Panc1 (cell line): Measurements from ENCODE around the gene CD34. TPM values are rescaled to one million over a fixed set of nuclear protein-coding genes. Genes with fewer than 3 reads are reported as not detected.

Experiments used
- ATAC-seq: fragments of 200-7000 bp; cut with Tn5 transposase; 2 replicates; pipeline ENCODE4 v1.9.1; 2020; ENCODE audit warnings: mild to moderate bottlenecking, moderate library complexity
- BruUV-seq: library from RNA; stranded (reverse); fragments of 400-500 nt; replicated peaks from 2 replicates; lab custom pipeline; 2021; lab: Mats Ljungman, UMichigan
- CTCF ChIA-PET: fragments of 300-600 bp; sonication (Branson Sonifier 250); formaldehyde crosslinking; loops from one replicate; lab custom pipeline; 2022; ENCODE audit warnings: antibody characterized with exemption; lab: Charles Lee
- POLR2A ChIA-PET: fragments of 300-600 bp; sonication (Branson Sonifier 250); formaldehyde crosslinking; loops from one replicate; lab custom pipeline; 2022; ENCODE audit warnings: antibody characterized with exemption; lab: Charles Lee
- DNase-seq: peaks from one replicate; pipeline ENCODE4 v3.0.0-alpha.2; 2010; ENCODE audit warnings: low read depth, low spot score
- H3K27ac ChIP-seq: 2 replicates; pipeline ENCODE4 v1.5.1; 2011; ENCODE audit warnings: mild to moderate bottlenecking, low read length, inconsistent platforms
- H3K27me3 ChIP-seq: fragments of 200-500 bp; sonication (Bioruptor generic); 2 replicates; pipeline ENCODE4 v1.6.0; 2014; ENCODE audit warnings: low read length, inconsistent platforms; ENCODE audit not compliant: control insufficient read depth, insufficient read depth
- H3K36me3 ChIP-seq: fragments of 200-500 bp; sonication (Bioruptor generic); 2 replicates; pipeline ENCODE4 v1.5.1; 2014; ENCODE audit warnings: inconsistent platforms, mild to moderate bottlenecking, low read length, moderate library complexity; ENCODE audit not compliant: control insufficient read depth, insufficient read depth
- H3K4me1 ChIP-seq: 2 replicates; pipeline ENCODE4 v1.5.1; 2011; ENCODE audit warnings: inconsistent platforms, mild to moderate bottlenecking, low read length, moderate library complexity; ENCODE audit not compliant: control insufficient read depth, insufficient read depth
- H3K4me3 ChIP-seq, 2 experiments: 2 replicates each; pipeline ENCODE4 v1.5.1; 2011 to 2012; ENCODE audit warnings: low read depth in 2 of 2, low read length in 2 of 2, mild to moderate bottlenecking in 2 of 2, inconsistent platforms in 1 of 2, moderate library complexity in 1 of 2
- H3K9me3 ChIP-seq: fragments of 200-500 bp; sonication (Bioruptor generic); 2 replicates; pipeline ENCODE4 v1.5.1; 2014; ENCODE audit warnings: low read depth, mild to moderate bottlenecking, inconsistent platforms, low read length, moderate library complexity; ENCODE audit not compliant: control insufficient read depth, insufficient read depth
- CTCF ChIP-seq: fragments of 450-650 bp; IDR thresholded peaks from 2 replicates; pipeline ENCODE4 v1.5.1; 2017; ENCODE audit warnings: mild to moderate bottlenecking
- POLR2AphosphoS5 ChIP-seq: IDR thresholded peaks from 2 replicates; pipeline ENCODE4 v1.6.1; 2012; ENCODE audit warnings: mild to moderate bottlenecking, low read depth, low read length, moderate library complexity
- REST ChIP-seq, 2 experiments: IDR thresholded peaks; 2 replicates each; pipeline ENCODE4 v1.6.1; 2011 to 2012; ENCODE audit warnings: low read depth in 2 of 2, control low read depth in 1 of 2, low read length in 1 of 2, mild to moderate bottlenecking in 1 of 2, moderate library complexity in 1 of 2; ENCODE audit not compliant: insufficient read depth in 1 of 2
- SIN3A ChIP-seq: IDR thresholded peaks from 2 replicates; pipeline ENCODE4 v1.6.1; 2012; ENCODE audit warnings: low read depth, mild to moderate bottlenecking, low read length, moderate library complexity, borderline replicate concordance; ENCODE audit not compliant: insufficient read depth
- TCF7L2 ChIP-seq: IDR thresholded peaks from 2 replicates; pipeline ENCODE4 v1.6.1; 2011; ENCODE audit warnings: mild to moderate bottlenecking, low read depth, low read length, inconsistent platforms
- in situ Hi-C: cut with HindIII; loops from 2 replicates; pipeline ENCODE4 v1.10.0; 2016; ENCODE audit warnings: low sequenced_read_pairs, low pct_unique_long_range_greater_than_20kb
- intact Hi-C: fragments of 100-400 bp; cut with micrococcal nuclease; formaldehyde crosslinking; loops from one replicate; pipeline ENCODE4 v1.10.0; 2022; ENCODE audit not compliant: unreplicated experiment
- total RNA-seq: library from RNA; stranded (reverse); gene quantifications from one replicate; pipeline ENCODE4 v1.2.1, GENCODE V29; 2021; ENCODE audit not compliant: unreplicated experiment

Gene CD34
- total RNA-seq, 1 experiment from 2014 or later: 0.15 TPM

GRCh38 chr1:207954104-207954503 lies 43.2 kb upstream of the CD34 start:
- TF ChIP-seq TCF7L2 (no peak), CTCF (no peak), SIN3A (no peak), REST (IDR thresholded peaks at IDR 0.05; ENCODE audit: insufficient read depth in 1 of 2, low read depth in 2 of 2, low read length in 1 of 2) (no peak), POLR2AphosphoS5 (no peak)
- DNase-seq: no peak
- Histone ChIP-seq H3K27me3 (peaks cover 5% of the 10 kb centered on the region; the same call in 1 of the 2 replicates), H3K4me1 (no peaks in the 10 kb centered on the region), H3K4me3 (no peak overlapping the region), H3K36me3 (no peaks in the 10 kb centered on the region), H3K27ac (no peak overlapping the region), H3K9me3 (no peaks in the 10 kb centered on the region)
- ATAC-seq: no peak
- ChIA-PET POLR2A (no interaction called here), CTCF (no interaction called here)
- in situ Hi-C loops: no loop called here
- intact Hi-C loops: no loop called here
- no TSS peak for BruUV-seq

GRCh38 chr1:207952617-207953542 lies 42.0 kb upstream of the CD34 start:
- DNase-seq: no peak
- in situ Hi-C loops: no loop called here
- Histone ChIP-seq H3K27me3 (0 out of 2 replicates have a peak, but pooled peaks cover 4% of the 10 kb centered on the region), H3K36me3 (no peaks in the 10 kb centered on the region), H3K4me1 (no peaks in the 10 kb centered on the region), H3K9me3 (no peaks in the 10 kb centered on the region), H3K27ac (no peak overlapping the region), H3K4me3 (no peak overlapping the region)
- ChIA-PET POLR2A (no interaction called here), CTCF (interaction anchor here (0.5 to 0.6 kb wide), 2 partner anchors 10 kb away, joined by 3 to 14 read pairs; no protein-coding TSS in a partner anchor)
- intact Hi-C loops: no loop called here
- no peak for ATAC-seq
- no peak for TF ChIP-seq TCF7L2
- TF ChIP-seq POLR2AphosphoS5: no peak
- TF ChIP-seq REST (IDR thresholded peaks at IDR 0.05; ENCODE audit: insufficient read depth in 1 of 2, low read depth in 2 of 2, low read length in 1 of 2): no peak
- no peak for TF ChIP-seq SIN3A
- no peak for TF ChIP-seq CTCF
- BruUV-seq: no TSS peak
